OCI-LY1 (cell line): ENCODE data around the gene NUCB2.

Experiments used
- H2AFZ ChIP-seq: fragments of 200-600 bp; sonication (generic), shearing (Covaris generic); 2 replicates; pipeline ENCODE4 v1.6.0; 2014; ENCODE audit warnings: antibody characterized with exemption, mild to moderate bottlenecking, low read length
- H3F3A ChIP-seq: fragments of 200-600 bp; sonication (generic), shearing (Covaris generic); 2 replicates; pipeline ENCODE4 v1.6.0; 2014; ENCODE audit warnings: mild to moderate bottlenecking, antibody characterized with exemption, low read length, moderate library complexity; ENCODE audit not compliant: insufficient read depth
- H3K27ac ChIP-seq: fragments of 200-600 bp; sonication (generic); 2 replicates; pipeline ENCODE4 v1.5.1; 2014; ENCODE audit warnings: low read length, mixed run types, mild to moderate bottlenecking, low read depth; ENCODE audit not compliant: poor library complexity, severe bottlenecking
- H3K27me3 ChIP-seq: fragments of 200-600 bp; sonication (generic); 2 replicates; pipeline ENCODE4 v1.6.0; 2014; ENCODE audit warnings: antibody characterized with exemption, mild to moderate bottlenecking, low read length, moderate library complexity; ENCODE audit not compliant: insufficient read depth
- H3K36me3 ChIP-seq: fragments of 200-600 bp; sonication (generic); 2 replicates; pipeline ENCODE4 v1.6.1; 2014; ENCODE audit warnings: mild to moderate bottlenecking, antibody characterized with exemption, low read length, moderate library complexity, mixed read lengths; ENCODE audit not compliant: insufficient read depth
- H3K4me1 ChIP-seq: fragments of 200-600 bp; sonication (generic); 2 replicates; pipeline ENCODE4 v1.5.1; 2014; ENCODE audit warnings: mild to moderate bottlenecking, low read length, moderate library complexity; ENCODE audit not compliant: insufficient read depth, severe bottlenecking
- H3K4me2 ChIP-seq: fragments of 200-600 bp; sonication (generic), shearing (Covaris generic); 2 replicates; pipeline ENCODE4 v1.6.1; 2014; ENCODE audit warnings: low read length
- H3K4me3 ChIP-seq: fragments of 200-600 bp; sonication (generic); 2 replicates; pipeline ENCODE4 v1.5.1; 2014; ENCODE audit warnings: low read length, low read depth, mild to moderate bottlenecking, mixed read lengths; ENCODE audit not compliant: poor library complexity, severe bottlenecking
- H3K79me2 ChIP-seq: fragments of 200-600 bp; shearing (Covaris generic); 2 replicates; pipeline ENCODE4 v1.6.1; 2016; ENCODE audit warnings: mixed run types, low read length, mixed read lengths; ENCODE audit not compliant: insufficient read depth
- H3K9ac ChIP-seq: fragments of 200-600 bp; sonication (generic), shearing (Covaris generic); 2 replicates; pipeline ENCODE4 v1.6.1; 2014; ENCODE audit warnings: mild to moderate bottlenecking, low read length, mixed read lengths
- H3K9me2 ChIP-seq: fragments of 200-600 bp; sonication (generic), shearing (Covaris generic); 2 replicates; pipeline ENCODE4 v1.6.1; 2014; ENCODE audit warnings: low read depth, mild to moderate bottlenecking, low read length, mixed read lengths
- H3K9me3 ChIP-seq: fragments of 200-600 bp; shearing (Covaris generic); 2 replicates; pipeline ENCODE4 v1.6.1; 2014; ENCODE audit warnings: low read length, mixed read lengths
- H4K20me1 ChIP-seq: fragments of 200-600 bp; sonication (generic), shearing (Covaris generic); 2 replicates; pipeline ENCODE4 v1.6.0; 2016; ENCODE audit warnings: mild to moderate bottlenecking, low read length; ENCODE audit not compliant: insufficient read depth
- EZH2 ChIP-seq: fragments of 200-600 bp; sonication (generic), shearing (Covaris generic); IDR thresholded peaks from 2 replicates; pipeline ENCODE4 v1.8.0; 2017; ENCODE audit warnings: borderline replicate concordance, mixed run types, mild to moderate bottlenecking, antibody characterized with exemption, low read length, moderate library complexity, mixed read lengths
- TF ChIP-seq, protein P1 (sequence below): fragments of 200-600 bp; sonication (generic), shearing (Covaris generic); IDR thresholded peaks from 2 replicates; pipeline ENCODE4 v1.5.1; 2017; ENCODE audit warnings: mild to moderate bottlenecking, antibody characterized with exemption, low read length, moderate library complexity, mixed read lengths

Gene NUCB2

DNA sequence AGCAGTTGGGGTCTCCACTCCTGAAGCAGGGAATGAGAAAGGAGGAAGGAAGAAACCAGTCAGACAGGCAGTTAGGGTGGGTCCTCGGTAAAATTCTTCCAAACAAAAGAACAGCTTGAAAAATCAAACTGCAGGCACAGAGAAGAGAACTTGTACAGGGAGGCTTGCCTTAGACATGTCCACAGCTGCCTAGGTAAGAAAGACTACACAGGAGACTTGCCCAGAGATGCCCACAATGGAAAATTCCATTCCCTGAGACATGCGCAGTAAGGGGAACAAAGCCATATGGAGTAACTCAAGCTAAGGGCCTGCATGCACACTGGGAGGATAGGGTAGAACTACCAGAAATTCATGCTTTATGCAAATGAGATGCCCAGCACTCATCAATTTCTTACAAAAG lies 102.1 kb downstream of the NUCB2 start:
- no peak overlapping the region for H3K27ac ChIP-seq
- no peaks in the 10 kb centered on the region for H3F3A ChIP-seq
- H3K36me3 ChIP-seq, result peaks cover 91% of the 10 kb centered on the region
- H3K27me3 ChIP-seq, result no peaks in the 10 kb centered on the region
- H3K4me1 ChIP-seq, result no peaks in the 10 kb centered on the region
- H3K4me3 ChIP-seq, result no peak overlapping the region
- no peak for TF ChIP-seq EZH2
- TF ChIP-seq, protein P1, sequence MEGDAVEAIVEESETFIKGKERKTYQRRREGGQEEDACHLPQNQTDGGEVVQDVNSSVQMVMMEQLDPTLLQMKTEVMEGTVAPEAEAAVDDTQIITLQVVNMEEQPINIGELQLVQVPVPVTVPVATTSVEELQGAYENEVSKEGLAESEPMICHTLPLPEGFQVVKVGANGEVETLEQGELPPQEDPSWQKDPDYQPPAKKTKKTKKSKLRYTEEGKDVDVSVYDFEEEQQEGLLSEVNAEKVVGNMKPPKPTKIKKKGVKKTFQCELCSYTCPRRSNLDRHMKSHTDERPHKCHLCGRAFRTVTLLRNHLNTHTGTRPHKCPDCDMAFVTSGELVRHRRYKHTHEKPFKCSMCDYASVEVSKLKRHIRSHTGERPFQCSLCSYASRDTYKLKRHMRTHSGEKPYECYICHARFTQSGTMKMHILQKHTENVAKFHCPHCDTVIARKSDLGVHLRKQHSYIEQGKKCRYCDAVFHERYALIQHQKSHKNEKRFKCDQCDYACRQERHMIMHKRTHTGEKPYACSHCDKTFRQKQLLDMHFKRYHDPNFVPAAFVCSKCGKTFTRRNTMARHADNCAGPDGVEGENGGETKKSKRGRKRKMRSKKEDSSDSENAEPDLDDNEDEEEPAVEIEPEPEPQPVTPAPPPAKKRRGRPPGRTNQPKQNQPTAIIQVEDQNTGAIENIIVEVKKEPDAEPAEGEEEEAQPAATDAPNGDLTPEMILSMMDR, result no peak
- no peak overlapping the region for H3K9ac ChIP-seq
- H3K4me2 ChIP-seq, result no peak overlapping the region
- no peaks in the 10 kb centered on the region for H3K79me2 ChIP-seq
- H3K9me2 ChIP-seq, result no peaks in the 10 kb centered on the region
- 0 out of 2 replicates have a peak, but pooled peaks cover 9% of the 10 kb centered on the region for H3K9me3 ChIP-seq
- no peaks in the 10 kb centered on the region for H4K20me1 ChIP-seq
- H2AFZ ChIP-seq, result no peak overlapping the region

DNA sequence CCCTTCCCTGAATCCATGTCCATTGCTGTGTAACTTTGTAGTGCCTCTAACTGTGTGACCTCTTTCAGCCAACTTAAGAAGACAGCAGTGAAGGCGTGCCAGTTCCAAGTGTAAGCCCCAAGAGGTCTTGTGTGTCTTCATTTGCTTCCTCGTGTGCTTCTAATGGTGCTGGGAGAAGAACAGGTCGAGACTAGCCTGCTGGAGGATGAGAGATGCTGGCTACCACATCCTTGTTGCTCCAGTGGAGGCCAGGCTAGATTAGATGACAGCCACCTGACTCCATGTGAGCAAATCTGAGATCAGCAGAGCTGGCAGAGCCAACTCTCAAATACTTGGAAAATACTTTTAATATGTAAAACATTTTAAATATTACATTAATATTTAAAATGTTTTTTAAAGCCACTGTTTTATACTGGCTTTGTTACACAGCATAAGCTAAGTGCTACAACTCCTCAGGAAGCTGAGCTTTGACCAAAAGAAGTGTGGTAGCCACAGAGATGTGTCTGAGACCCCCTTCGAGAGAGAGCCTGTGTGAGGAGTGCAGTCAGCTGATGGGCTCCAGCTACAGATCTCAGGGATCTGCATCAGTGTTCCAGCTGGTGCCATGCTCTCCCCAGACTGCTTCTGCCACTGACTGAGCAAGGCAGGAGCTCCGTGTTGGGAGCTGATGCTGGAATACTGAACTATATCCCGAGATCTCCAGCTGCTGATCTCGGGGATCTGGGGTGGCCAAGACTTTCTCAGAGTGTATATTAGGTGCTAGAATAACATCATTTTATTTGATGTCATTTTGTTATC lies 103.0 kb downstream of the NUCB2 start:
- no peak overlapping the region for H3K4me2 ChIP-seq
- no peaks in the 10 kb centered on the region for H3K4me1 ChIP-seq
- H2AFZ ChIP-seq, result no peak overlapping the region
- H4K20me1 ChIP-seq, result no peaks in the 10 kb centered on the region
- H3F3A ChIP-seq, result no peaks in the 10 kb centered on the region
- TF ChIP-seq EZH2, result no peak
- TF ChIP-seq, protein P1, result no peak
- no peak overlapping the region for H3K4me3 ChIP-seq
- H3K9me2 ChIP-seq, result no peaks in the 10 kb centered on the region
- no peak overlapping the region for H3K9ac ChIP-seq
- 0 out of 2 replicates have a peak, but pooled peaks cover 9% of the 10 kb centered on the region for H3K9me3 ChIP-seq
- no peak overlapping the region for H3K27ac ChIP-seq
- H3K27me3 ChIP-seq, result no peaks in the 10 kb centered on the region
- peaks cover 82% of the 10 kb centered on the region for H3K36me3 ChIP-seq
- no peaks in the 10 kb centered on the region for H3K79me2 ChIP-seq

DNA sequence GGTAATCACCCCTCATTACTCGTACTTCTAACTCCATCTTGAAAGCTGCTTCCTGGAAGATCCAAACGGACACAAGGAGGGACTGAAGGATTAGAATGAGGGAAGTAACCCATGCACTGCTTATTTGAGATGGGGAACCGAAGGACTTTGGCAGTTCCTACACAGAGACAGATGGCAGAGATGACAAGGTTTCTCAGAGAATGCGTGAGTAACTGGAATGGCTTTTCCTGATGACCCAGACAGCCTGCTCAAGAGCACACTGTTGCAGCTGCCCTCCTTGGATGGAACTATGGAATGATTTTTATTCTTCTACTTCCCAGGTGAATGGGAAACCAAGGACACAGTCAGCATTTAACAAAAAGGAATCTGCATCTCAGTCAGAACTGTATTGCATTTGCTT lies 104.6 kb downstream of the NUCB2 start:
- Histone ChIP-seq H3F3A (no peaks in the 10 kb centered on the region), H3K4me3 (no peak overlapping the region), H3K79me2 (no peaks in the 10 kb centered on the region), H3K9me2 (no peaks in the 10 kb centered on the region), H3K4me1 (peaks cover 11% of the 10 kb centered on the region), H3K27ac (no peak overlapping the region), H3K36me3 (peaks cover 67% of the 10 kb centered on the region), H4K20me1 (no peaks in the 10 kb centered on the region), H3K27me3 (no peaks in the 10 kb centered on the region), H3K9me3 (0 out of 2 replicates have a peak, but pooled peaks cover 4% of the 10 kb centered on the region), H3K9ac (no peak overlapping the region), H2AFZ (no peak overlapping the region), H3K4me2 (no peak overlapping the region)
- TF ChIP-seq, protein P1, result no peak
- no peak for TF ChIP-seq EZH2
